MM.1S (cell line): Measurements from ENCODE around the gene KLHL3.
"Not testable (repeated sequence)": the region's sequence is repeated elsewhere in the genome, so short reads cannot be mapped to it uniquely, and the experiment has no call there.

ENCODE experiments used
- EZH2 ChIP-seq: fragments of 300-600 bp; sonication (generic); optimal IDR thresholded peaks from 2 replicates; pipeline ENCODE3; 2017; ENCODE audit warnings: low read depth, mild to moderate bottlenecking, antibody characterized with exemption, low read length, mixed read lengths
- TF ChIP-seq, protein P1 (sequence below): fragments of 300-600 bp; sonication (generic); IDR thresholded peaks from 2 replicates; pipeline ENCODE4 v1.5.1; 2016; ENCODE audit warnings: antibody characterized with exemption, low read length, mixed read lengths

- TF ChIP-seq, protein P1, sequence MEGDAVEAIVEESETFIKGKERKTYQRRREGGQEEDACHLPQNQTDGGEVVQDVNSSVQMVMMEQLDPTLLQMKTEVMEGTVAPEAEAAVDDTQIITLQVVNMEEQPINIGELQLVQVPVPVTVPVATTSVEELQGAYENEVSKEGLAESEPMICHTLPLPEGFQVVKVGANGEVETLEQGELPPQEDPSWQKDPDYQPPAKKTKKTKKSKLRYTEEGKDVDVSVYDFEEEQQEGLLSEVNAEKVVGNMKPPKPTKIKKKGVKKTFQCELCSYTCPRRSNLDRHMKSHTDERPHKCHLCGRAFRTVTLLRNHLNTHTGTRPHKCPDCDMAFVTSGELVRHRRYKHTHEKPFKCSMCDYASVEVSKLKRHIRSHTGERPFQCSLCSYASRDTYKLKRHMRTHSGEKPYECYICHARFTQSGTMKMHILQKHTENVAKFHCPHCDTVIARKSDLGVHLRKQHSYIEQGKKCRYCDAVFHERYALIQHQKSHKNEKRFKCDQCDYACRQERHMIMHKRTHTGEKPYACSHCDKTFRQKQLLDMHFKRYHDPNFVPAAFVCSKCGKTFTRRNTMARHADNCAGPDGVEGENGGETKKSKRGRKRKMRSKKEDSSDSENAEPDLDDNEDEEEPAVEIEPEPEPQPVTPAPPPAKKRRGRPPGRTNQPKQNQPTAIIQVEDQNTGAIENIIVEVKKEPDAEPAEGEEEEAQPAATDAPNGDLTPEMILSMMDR, result not testable (repeated sequence)
- TF ChIP-seq EZH2, result not testable (repeated sequence)
These were observed 32.0 kb upstream of the KLHL3 start for GRCh38 chr5:137767937-137768336.
